Hematopoietic multipotent progenitor cell treated with erythropoietin and hydrocortisone succinate and interleukin-3 and kit ligand, for 15 days (in vitro differentiated cells): ENCODE measurements around the gene RERE.

ENCODE experiments used
- DNase-seq: peaks from one replicate; pipeline ENCODE4 v3.0.0-alpha.2; 2015; ENCODE audit warnings: low spot score

RERE gene

GRCh38 chr1:8541961-8542521 is 275.4 kb downstream of the RERE start:
- peak; percentile 52 for DNase-seq

GRCh38 chr1:8540971-8541370 is 276.5 kb downstream of the RERE start:
- DNase-seq, result no peak

- DNase-seq, result no peak
Measured at GRCh38 chr1:8540261-8540941, 277.0 kb downstream of the RERE start.

GRCh38 chr1:8539683-8540082 is 277.8 kb downstream of the RERE start:
- DNase-seq, result no peak

GRCh38 chr1:8538502-8538901 is 278.9 kb downstream of the RERE start:
- no peak for DNase-seq

GRCh38 chr1:8537991-8538390 is 279.4 kb downstream of the RERE start:
- no peak for DNase-seq

- no peak for DNase-seq
Measured at GRCh38 chr1:8536515-8536914, 280.9 kb downstream of the RERE start.

GRCh38 chr1:8533907-8534306 is 283.5 kb downstream of the RERE start:
- no peak for DNase-seq

- DNase-seq, result no peak
Measured at GRCh38 chr1:8533124-8533523, 284.3 kb downstream of the RERE start.

- DNase-seq, result no peak
Measured at GRCh38 chr1:8529901-8530300, 287.5 kb downstream of the RERE start.

GRCh38 chr1:8527941-8528340 is 289.5 kb downstream of the RERE start:
- no peak for DNase-seq

- no peak for DNase-seq
Measured at GRCh38 chr1:8525558-8526275, 291.7 kb downstream of the RERE start.

GRCh38 chr1:8525216-8525557 is 292.3 kb downstream of the RERE start:
- DNase-seq, result no peak

- no peak for DNase-seq
Measured at GRCh38 chr1:8524627-8525157, 292.7 kb downstream of the RERE start.

- DNase-seq, result no peak
Measured at GRCh38 chr1:8523666-8524206, 293.7 kb downstream of the RERE start.

GRCh38 chr1:8520483-8520966 is 296.9 kb downstream of the RERE start:
- no peak for DNase-seq

GRCh38 chr1:8519167-8519566 is 298.3 kb downstream of the RERE start:
- DNase-seq, result no peak

GRCh38 chr1:8518490-8518801 is 299.0 kb downstream of the RERE start:
- no peak for DNase-seq

- DNase-seq, result no peak
Measured at GRCh38 chr1:8517661-8518489, 299.6 kb downstream of the RERE start.

GRCh38 chr1:8516793-8517556 is 300.5 kb downstream of the RERE start:
- DNase-seq, result no peak

GRCh38 chr1:8516278-8516777 is 301.1 kb downstream of the RERE start:
- no peak for DNase-seq
